Measurements from ENCODE around the gene ASNSD1. TPM values are rescaled to one million over a fixed set of nuclear protein-coding genes. Genes with fewer than 3 reads are reported as not detected.

ASNSD1 gene
- total and polyA plus RNA-seq, 2 of the 13 experiments (the other 11 are each of a cell fraction or from before 2014, with no cell fraction given), result 35.1 to 96.6 TPM

- TF ChIP-seq SRSF1 (optimal IDR thresholded peaks at IDR 0.05; ENCODE audit: low read depth, low read length) (peak; percentile 52), HINFP (CRISPR knock-in tag; IDR thresholded peaks at IDR 0.05; ENCODE audit: low read depth) (peak; percentile 94), BRF2 (CRISPR knock-in tag; IDR thresholded peaks at IDR 0.05) (no peak), ZEB1 (IDR thresholded peaks at IDR 0.05; ENCODE audit: insufficient replicate concordance, low read depth) (peak; percentile 26), TAF1 (CRISPR knock-in tag; IDR thresholded peaks at IDR 0.05) (peak; percentile 94), ZIK1 (CRISPR knock-in tag; IDR thresholded peaks at IDR 0.05; ENCODE audit: borderline replicate concordance, low read depth) (peak; percentile 81; the same call in 1 of the 2 replicates), PATZ1 (CRISPR knock-in tag; IDR thresholded peaks at IDR 0.05) (no peak), SP140L (CRISPR knock-in tag; IDR thresholded peaks at IDR 0.05; ENCODE audit: borderline replicate concordance) (peak; percentile 40; the same call in 1 of the 2 replicates), RAD21 (CRISPR knock-in tag; IDR thresholded peaks at IDR 0.05) (peak; percentile 95), NFIB (CRISPR knock-in tag; IDR thresholded peaks at IDR 0.05; ENCODE audit: borderline replicate concordance) (0 out of 2 replicates have a peak, but pooled peaks have one; percentile 70), GMEB1 (CRISPR knock-in tag; IDR thresholded peaks at IDR 0.05; ENCODE audit: borderline replicate concordance) (peak; percentile 83), SIN3B (IDR thresholded peaks at IDR 0.05; ENCODE audit: low read length) (0 out of 2 replicates have a peak, but pooled peaks have one; percentile 12), TBX3 (IDR thresholded peaks at IDR 0.05; ENCODE audit: borderline replicate concordance) (no peak), ATM (IDR thresholded peaks at IDR 0.05; ENCODE audit: borderline replicate concordance) (no peak), ZNF574 (CRISPR knock-in tag; IDR thresholded peaks at IDR 0.05) (peak; percentile 90), ZMAT5 (CRISPR knock-in tag; IDR thresholded peaks at IDR 0.05; ENCODE audit: borderline replicate concordance, low read depth) (no peak), ZNF160 (CRISPR knock-in tag; IDR thresholded peaks at IDR 0.05) (peak; percentile 81; the same call in 1 of the 2 replicates), MIXL1 (CRISPR knock-in tag; IDR thresholded peaks at IDR 0.05) (peak; percentile 44; the same call in 1 of the 2 replicates), SCMH1 (CRISPR knock-in tag; IDR thresholded peaks at IDR 0.05; ENCODE audit: borderline replicate concordance) (no peak)
Measured at GRCh38 chr2:189661148-189661956, at the start of gene ASNSD1 (continued).

Data from HepG2 (cell line).